ENCODE data around the gene RNF180.

RNF180 gene

GRCh38 chr5:64299805-64300204 is 134.2 kb downstream of the RNF180 start:
- Histone ChIP-seq H3K4me1 (ENCODE audit: control insufficient read depth in 5 of 5, insufficient read depth in 5 of 5, low read length in 5 of 5) (no peaks in the 10 kb centered on the region), H3K27ac (ENCODE audit: low read depth, low read length) (no peak overlapping the region), H3K27me3 (ENCODE audit: control insufficient read depth in 5 of 5, insufficient read depth in 4 of 5, low read length in 5 of 5) (no peaks in the 10 kb centered on the region), H3K9ac (ENCODE audit: low read length in 5 of 5) (no peak overlapping the region), H3K36me3 (ENCODE audit: control insufficient read depth in 5 of 5, insufficient read depth in 5 of 5, low read length in 5 of 5) (no peaks in the 10 kb centered on the region), H3K9me3 (ENCODE audit: control insufficient read depth in 5 of 5, low read length in 5 of 5) (no peaks in the 10 kb centered on the region), H3K4me3 (ENCODE audit: low read depth in 1 of 5, low read length in 5 of 5) (no peak overlapping the region)

- H3K4me3 ChIP-seq (ENCODE audit: low read depth in 1 of 5, low read length in 5 of 5): no peak overlapping the region
Observed at GRCh38 chr5:64301566-64301965, 135.9 kb downstream of the RNF180 start.

GRCh38 chr5:64308135-64308534 is 142.5 kb downstream of the RNF180 start:
- Histone ChIP-seq H3K9me3 (ENCODE audit: control insufficient read depth in 5 of 5, low read length in 5 of 5) (no peaks in the 10 kb centered on the region), H3K27me3 (ENCODE audit: control insufficient read depth in 5 of 5, insufficient read depth in 4 of 5, low read length in 5 of 5) (no peaks in the 10 kb centered on the region), H3K27ac (ENCODE audit: low read depth, low read length) (no peak overlapping the region), H3K36me3 (ENCODE audit: control insufficient read depth in 5 of 5, insufficient read depth in 5 of 5, low read length in 5 of 5) (no peaks in the 10 kb centered on the region), H3K4me1 (ENCODE audit: control insufficient read depth in 5 of 5, insufficient read depth in 5 of 5, low read length in 5 of 5) (peaks cover 0 to 6% (median 0%) of the 10 kb centered on the region in 5 donors), H3K9ac (ENCODE audit: low read length in 5 of 5) (no peak overlapping the region), H3K4me3 (ENCODE audit: low read depth in 1 of 5, low read length in 5 of 5) (no peak overlapping the region)

More at GRCh38 chr5:64301566-64301965, 135.9 kb downstream of the RNF180 start:
- H3K27ac ChIP-seq (ENCODE audit: low read depth, low read length): no peak overlapping the region
- H3K9ac ChIP-seq (ENCODE audit: low read length in 5 of 5): no peak overlapping the region
- no peaks in the 10 kb centered on the region for H3K4me1 ChIP-seq (ENCODE audit: control insufficient read depth in 5 of 5, insufficient read depth in 5 of 5, low read length in 5 of 5)
- no peaks in the 10 kb centered on the region for H3K36me3 ChIP-seq (ENCODE audit: control insufficient read depth in 5 of 5, insufficient read depth in 5 of 5, low read length in 5 of 5)
- H3K27me3 ChIP-seq (ENCODE audit: control insufficient read depth in 5 of 5, insufficient read depth in 4 of 5, low read length in 5 of 5): no peaks in the 10 kb centered on the region
- no peaks in the 10 kb centered on the region for H3K9me3 ChIP-seq (ENCODE audit: control insufficient read depth in 5 of 5, low read length in 5 of 5)

- Histone ChIP-seq H3K9ac (ENCODE audit: low read length in 5 of 5) (no peak overlapping the region), H3K4me1 (ENCODE audit: control insufficient read depth in 5 of 5, insufficient read depth in 5 of 5, low read length in 5 of 5) (peaks cover 0 to 6% (median 0%) of the 10 kb centered on the region in 5 donors), H3K36me3 (ENCODE audit: control insufficient read depth in 5 of 5, insufficient read depth in 5 of 5, low read length in 5 of 5) (no peaks in the 10 kb centered on the region), H3K9me3 (ENCODE audit: control insufficient read depth in 5 of 5, low read length in 5 of 5) (no peaks in the 10 kb centered on the region), H3K27me3 (ENCODE audit: control insufficient read depth in 5 of 5, insufficient read depth in 4 of 5, low read length in 5 of 5) (no peaks in the 10 kb centered on the region), H3K4me3 (ENCODE audit: low read depth in 1 of 5, low read length in 5 of 5) (no peak overlapping the region), H3K27ac (ENCODE audit: low read depth, low read length) (no peak overlapping the region)
Observed at GRCh38 chr5:64312491-64312890, 146.8 kb downstream of the RNF180 start.

- no peaks in the 10 kb centered on the region for H3K27me3 ChIP-seq (ENCODE audit: control insufficient read depth in 5 of 5, insufficient read depth in 4 of 5, low read length in 5 of 5)
- H3K36me3 ChIP-seq (ENCODE audit: control insufficient read depth in 5 of 5, insufficient read depth in 5 of 5, low read length in 5 of 5): no peaks in the 10 kb centered on the region
- H3K27ac ChIP-seq (ENCODE audit: low read depth, low read length): no peak overlapping the region
- no peak overlapping the region for H3K9ac ChIP-seq (ENCODE audit: low read length in 5 of 5)
- no peaks in the 10 kb centered on the region for H3K4me1 ChIP-seq (ENCODE audit: control insufficient read depth in 5 of 5, insufficient read depth in 5 of 5, low read length in 5 of 5)
- H3K9me3 ChIP-seq (ENCODE audit: control insufficient read depth in 5 of 5, low read length in 5 of 5): no peaks in the 10 kb centered on the region
- no peak overlapping the region for H3K4me3 ChIP-seq (ENCODE audit: low read depth in 1 of 5, low read length in 5 of 5)
Observed at GRCh38 chr5:64315778-64316177, 150.1 kb downstream of the RNF180 start.

GRCh38 chr5:64318175-64318574 is 152.5 kb downstream of the RNF180 start:
- Histone ChIP-seq H3K4me3 (ENCODE audit: low read depth in 1 of 5, low read length in 5 of 5) (no peak overlapping the region), H3K4me1 (ENCODE audit: control insufficient read depth in 5 of 5, insufficient read depth in 5 of 5, low read length in 5 of 5) (no peaks in the 10 kb centered on the region), H3K36me3 (ENCODE audit: control insufficient read depth in 5 of 5, insufficient read depth in 5 of 5, low read length in 5 of 5) (no peaks in the 10 kb centered on the region), H3K9ac (ENCODE audit: low read length in 5 of 5) (no peak overlapping the region), H3K27ac (ENCODE audit: low read depth, low read length) (no peak overlapping the region), H3K27me3 (ENCODE audit: control insufficient read depth in 5 of 5, insufficient read depth in 4 of 5, low read length in 5 of 5) (no peaks in the 10 kb centered on the region), H3K9me3 (ENCODE audit: control insufficient read depth in 5 of 5, low read length in 5 of 5) (no peaks in the 10 kb centered on the region)

GRCh38 chr5:64323591-64323990 is 157.9 kb downstream of the RNF180 start:
- Histone ChIP-seq H3K4me1 (ENCODE audit: control insufficient read depth in 5 of 5, insufficient read depth in 5 of 5, low read length in 5 of 5) (no peaks in the 10 kb centered on the region), H3K4me3 (ENCODE audit: low read depth in 1 of 5, low read length in 5 of 5) (no peak overlapping the region), H3K9me3 (ENCODE audit: control insufficient read depth in 5 of 5, low read length in 5 of 5) (peaks cover 0 to 11% (median 3%) of the 10 kb centered on the region in 5 donors), H3K9ac (ENCODE audit: low read length in 5 of 5) (no peak overlapping the region), H3K27ac (ENCODE audit: low read depth, low read length) (no peak overlapping the region), H3K36me3 (ENCODE audit: control insufficient read depth in 5 of 5, insufficient read depth in 5 of 5, low read length in 5 of 5) (peaks cover 0 to 6% (median 0%) of the 10 kb centered on the region in 5 donors), H3K27me3 (ENCODE audit: control insufficient read depth in 5 of 5, insufficient read depth in 4 of 5, low read length in 5 of 5) (no peaks in the 10 kb centered on the region)

- H3K36me3 ChIP-seq (ENCODE audit: control insufficient read depth in 5 of 5, insufficient read depth in 5 of 5, low read length in 5 of 5): peaks cover 0 to 16% (median 8%) of the 10 kb centered on the region in 5 donors
- H3K9me3 ChIP-seq (ENCODE audit: control insufficient read depth in 5 of 5, low read length in 5 of 5): peaks cover 0 to 13% (median 7%) of the 10 kb centered on the region in 5 donors
- H3K27me3 ChIP-seq (ENCODE audit: control insufficient read depth in 5 of 5, insufficient read depth in 4 of 5, low read length in 5 of 5): no peaks in the 10 kb centered on the region
- H3K4me1 ChIP-seq (ENCODE audit: control insufficient read depth in 5 of 5, insufficient read depth in 5 of 5, low read length in 5 of 5): peaks cover 0 to 20% (median 16%) of the 10 kb centered on the region in 5 donors
- H3K27ac ChIP-seq (ENCODE audit: low read depth, low read length): no peak overlapping the region
- H3K4me3 ChIP-seq (ENCODE audit: low read depth in 1 of 5, low read length in 5 of 5): no peak overlapping the region
- H3K9ac ChIP-seq (ENCODE audit: low read length in 5 of 5): no peak overlapping the region
Observed at GRCh38 chr5:64330728-64331231, 165.1 kb downstream of the RNF180 start.

- Histone ChIP-seq H3K4me3 (ENCODE audit: low read depth in 1 of 5, low read length in 5 of 5) (no peak overlapping the region), H3K9me3 (ENCODE audit: control insufficient read depth in 5 of 5, low read length in 5 of 5) (peaks cover 0 to 9% (median 4%) of the 10 kb centered on the region in 5 donors), H3K27ac (ENCODE audit: low read depth, low read length) (no peak overlapping the region), H3K4me1 (ENCODE audit: control insufficient read depth in 5 of 5, insufficient read depth in 5 of 5, low read length in 5 of 5) (peaks cover 0 to 20% (median 16%) of the 10 kb centered on the region in 5 donors), H3K36me3 (ENCODE audit: control insufficient read depth in 5 of 5, insufficient read depth in 5 of 5, low read length in 5 of 5) (peaks cover 0 to 16% (median 8%) of the 10 kb centered on the region in 5 donors), H3K27me3 (ENCODE audit: control insufficient read depth in 5 of 5, insufficient read depth in 4 of 5, low read length in 5 of 5) (no peaks in the 10 kb centered on the region), H3K9ac (ENCODE audit: low read length in 5 of 5) (no peak overlapping the region)
Observed at GRCh38 chr5:64331597-64332277, 166.1 kb downstream of the RNF180 start.

GRCh38 chr5:64333886-64334285 is 168.2 kb downstream of the RNF180 start:
- H3K27ac ChIP-seq (ENCODE audit: low read depth, low read length): no peak overlapping the region
- peaks cover 0 to 6% (median 4%) of the 10 kb centered on the region in 5 donors for H3K9me3 ChIP-seq (ENCODE audit: control insufficient read depth in 5 of 5, low read length in 5 of 5)
- H3K4me1 ChIP-seq (ENCODE audit: control insufficient read depth in 5 of 5, insufficient read depth in 5 of 5, low read length in 5 of 5): peaks cover 0 to 20% (median 16%) of the 10 kb centered on the region in 5 donors
- peaks cover 0 to 16% (median 8%) of the 10 kb centered on the region in 5 donors for H3K36me3 ChIP-seq (ENCODE audit: control insufficient read depth in 5 of 5, insufficient read depth in 5 of 5, low read length in 5 of 5)
- no peak overlapping the region for H3K4me3 ChIP-seq (ENCODE audit: low read depth in 1 of 5, low read length in 5 of 5)
- H3K9ac ChIP-seq (ENCODE audit: low read length in 5 of 5): no peak overlapping the region
- no peaks in the 10 kb centered on the region for H3K27me3 ChIP-seq (ENCODE audit: control insufficient read depth in 5 of 5, insufficient read depth in 4 of 5, low read length in 5 of 5)

Measured in subcutaneous abdominal adipose tissue (tissue), 5 donors.